Measurements from ENCODE around the gene ZNF418.
"Not testable (repeated sequence)": the region's sequence is repeated elsewhere in the genome, so short reads cannot be mapped to it uniquely, and the experiment has no call there.

ZNF418 gene

GRCh38 chr19:57916168-57916995 is 18.8 kb downstream of the ZNF418 start, which contains the start of gene ZNF417:
ZNF417 (minus strand) TSS chr19:57916592; CDS start chr19:57916411, 181 bp downstream.
- peak; percentile 99 for ATAC-seq

DNA sequence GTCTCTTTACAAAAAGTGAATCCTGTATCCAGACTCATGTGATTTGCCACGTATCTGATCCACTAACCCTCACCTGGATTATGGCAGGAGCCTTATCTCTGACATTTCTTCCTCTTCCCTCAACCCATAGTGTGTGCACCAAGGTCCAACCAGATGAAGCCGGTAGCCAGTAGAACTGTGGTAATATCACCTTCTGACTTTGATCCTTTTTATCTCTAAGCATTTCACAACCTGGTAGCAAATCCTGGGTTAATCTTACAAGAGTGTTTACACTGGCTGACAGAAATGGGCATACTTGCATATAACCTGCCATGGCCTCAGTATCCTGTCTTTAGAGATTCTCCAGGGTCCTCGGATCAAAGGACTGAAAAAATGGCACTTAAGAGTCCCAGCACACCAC is 20.7 kb downstream of the ZNF418 start:
- Mint-ChIP-seq H3K9me3 (peaks cover 21% of the 10 kb centered on the region), H3K4me1 (peaks cover 29% of the 10 kb centered on the region), H3K36me3 (peaks cover 46% of the 10 kb centered on the region)

More at GRCh38 chr19:57916168-57916995, 18.8 kb downstream of the ZNF418 start, which contains the start of gene ZNF417:
- Mint-ChIP-seq H3K27ac (peak within 1 kb of the TSS; percentile 95), H3K9me3 (peaks cover 17% of the 10 kb centered on the region), H3K4me3 (peak within 1 kb of the TSS; percentile 92), H3K36me3 (peaks cover 29% of the 10 kb centered on the region), H3K4me1 (peaks cover 29% of the 10 kb centered on the region)
- peak; percentile 56 to 87 for DNase-seq (ENCODE audit: low spot score in 2 of 2)

DNA sequence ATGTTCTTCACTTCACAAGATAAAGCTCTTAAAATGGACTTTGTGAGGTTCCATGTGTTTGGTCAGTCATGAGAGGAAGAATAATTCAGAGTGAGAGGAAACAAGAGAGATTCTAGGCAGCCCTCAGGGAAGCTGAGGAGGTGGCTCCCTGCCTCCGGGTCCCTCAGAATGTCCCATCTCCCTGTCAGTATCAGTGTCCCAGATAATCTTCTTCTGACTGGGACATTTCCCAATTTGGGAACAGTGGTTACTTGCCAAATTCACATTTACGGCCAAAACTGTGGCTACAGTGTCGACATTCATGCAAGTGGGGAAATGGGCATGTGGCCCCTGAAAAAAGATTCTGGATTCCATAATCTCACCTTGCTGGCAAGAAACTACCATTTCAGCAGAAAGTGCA is 27.8 kb downstream of the ZNF418 start:
- Mint-ChIP-seq H3K9me3 (peaks cover 20% of the 10 kb centered on the region), H3K36me3 (peaks cover 35% of the 10 kb centered on the region), H3K27ac (no peak overlapping the region), H3K4me3 (no peak overlapping the region), H3K4me1 (no peaks in the 10 kb centered on the region)
- DNase-seq (ENCODE audit: low spot score in 2 of 2) (no peak), ATAC-seq (no peak)

More for the DNA sequence above, 20.7 kb downstream of the ZNF418 start:
- no peak overlapping the region for H3K27ac Mint-ChIP-seq
- peak overlapping the region; percentile 92 for H3K4me3 Mint-ChIP-seq
- DNase-seq (ENCODE audit: low spot score in 2 of 2): no peak
- no peak for ATAC-seq

DNA sequence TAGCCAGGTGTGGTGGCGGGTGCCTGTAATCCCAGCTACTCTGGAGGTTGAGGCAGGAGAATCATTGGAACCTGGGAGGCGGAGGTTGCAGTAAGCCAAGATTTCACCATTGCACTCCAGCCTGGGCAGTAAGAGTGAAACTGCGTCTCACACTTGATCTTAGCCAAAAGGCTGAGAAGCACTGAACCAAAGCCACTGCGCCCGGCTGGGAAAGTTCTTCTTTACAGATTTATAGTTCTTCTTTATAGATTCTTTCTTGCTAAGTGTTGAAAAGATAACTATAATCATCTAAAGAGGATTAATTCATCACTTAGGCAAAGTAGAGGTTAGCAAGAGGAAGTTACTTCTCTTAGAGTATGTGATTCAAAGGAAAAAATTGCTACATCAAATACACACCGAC is 29.9 kb downstream of the ZNF418 start:
- ATAC-seq: no peak
- peaks cover 15% of the 10 kb centered on the region for H3K9me3 Mint-ChIP-seq
- H3K4me3 Mint-ChIP-seq: no peak overlapping the region
- peaks cover 17% of the 10 kb centered on the region for H3K36me3 Mint-ChIP-seq
- H3K4me1 Mint-ChIP-seq: no peaks in the 10 kb centered on the region
- no peak for DNase-seq (ENCODE audit: low spot score in 2 of 2)
- no peak overlapping the region for H3K27ac Mint-ChIP-seq

DNA sequence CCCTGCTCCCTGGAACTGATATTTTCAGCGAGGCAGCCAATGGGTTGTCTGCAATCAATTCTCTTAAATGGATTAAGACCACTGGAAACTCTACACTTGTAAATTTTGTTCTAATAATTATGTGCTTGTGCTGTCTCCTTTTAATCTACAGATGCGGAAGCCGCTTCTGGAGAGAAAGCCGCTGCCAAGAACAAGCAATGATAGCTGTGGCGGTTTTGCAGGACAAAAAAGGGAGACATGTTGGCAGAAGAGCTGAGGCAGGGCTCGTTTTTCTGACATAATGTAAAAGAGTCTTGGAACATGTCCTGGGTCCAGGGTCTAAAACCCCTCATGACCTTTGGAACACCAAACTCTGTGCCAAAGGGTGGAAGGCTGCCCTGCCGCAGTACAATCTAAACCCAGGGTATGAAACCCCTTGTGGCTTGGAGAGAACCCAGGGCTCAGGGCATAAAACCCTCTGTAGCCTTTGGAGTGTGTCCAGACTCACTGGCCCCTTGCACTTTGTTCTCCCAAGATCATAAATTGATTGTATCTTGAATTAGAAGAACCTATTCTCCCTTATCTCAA is 31.5 kb downstream of the ZNF418 start:
- Mint-ChIP-seq H3K36me3 (peaks cover 12% of the 10 kb centered on the region), H3K4me1 (no peaks in the 10 kb centered on the region), H3K27ac (no peak overlapping the region), H3K4me3 (no peak overlapping the region), H3K9me3 (peaks cover 15% of the 10 kb centered on the region)
- no peak for DNase-seq (ENCODE audit: low spot score in 2 of 2)
- ATAC-seq: no peak

- H3K4me3 Mint-ChIP-seq: no peak overlapping the region
- DNase-seq (ENCODE audit: low spot score in 2 of 2) (no peak), ATAC-seq (no peak)
- no peak overlapping the region for H3K27ac Mint-ChIP-seq
- H3K36me3 Mint-ChIP-seq: peaks cover 5% of the 10 kb centered on the region
- peaks cover 8% of the 10 kb centered on the region for H3K9me3 Mint-ChIP-seq
- H3K4me1 Mint-ChIP-seq: no peaks in the 10 kb centered on the region
Measured at GRCh38 chr19:57900311-57900710, 34.9 kb downstream of the ZNF418 start.

DNA sequence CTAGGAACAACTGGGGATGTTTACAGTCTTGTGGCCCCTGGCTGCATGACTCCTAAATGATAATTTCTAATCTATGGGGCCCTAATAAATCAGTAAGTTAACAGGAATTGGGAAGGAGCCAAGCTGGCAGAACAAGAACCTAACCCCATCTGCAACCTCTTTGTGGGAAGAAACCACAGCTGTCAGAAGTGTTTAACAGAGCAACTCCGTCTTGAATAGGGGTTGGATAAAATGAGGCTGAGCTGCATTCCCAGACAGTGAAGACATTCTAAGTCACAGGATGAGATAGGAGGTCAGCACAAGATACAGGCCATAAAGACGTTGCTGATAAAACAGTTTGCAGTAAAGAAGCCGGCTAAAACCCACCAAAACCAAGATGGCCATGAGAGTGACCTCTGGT is 44.5 kb downstream of the ZNF418 start:
- H3K4me3 Mint-ChIP-seq; DNase-seq (ENCODE audit: low spot score in 2 of 2); ATAC-seq; H3K27ac Mint-ChIP-seq; H3K36me3 Mint-ChIP-seq: not testable (repeated sequence)
- Mint-ChIP-seq H3K9me3 (peaks cover 20% of the 10 kb centered on the region), H3K4me1 (peaks cover 13% of the 10 kb centered on the region)

DNA sequence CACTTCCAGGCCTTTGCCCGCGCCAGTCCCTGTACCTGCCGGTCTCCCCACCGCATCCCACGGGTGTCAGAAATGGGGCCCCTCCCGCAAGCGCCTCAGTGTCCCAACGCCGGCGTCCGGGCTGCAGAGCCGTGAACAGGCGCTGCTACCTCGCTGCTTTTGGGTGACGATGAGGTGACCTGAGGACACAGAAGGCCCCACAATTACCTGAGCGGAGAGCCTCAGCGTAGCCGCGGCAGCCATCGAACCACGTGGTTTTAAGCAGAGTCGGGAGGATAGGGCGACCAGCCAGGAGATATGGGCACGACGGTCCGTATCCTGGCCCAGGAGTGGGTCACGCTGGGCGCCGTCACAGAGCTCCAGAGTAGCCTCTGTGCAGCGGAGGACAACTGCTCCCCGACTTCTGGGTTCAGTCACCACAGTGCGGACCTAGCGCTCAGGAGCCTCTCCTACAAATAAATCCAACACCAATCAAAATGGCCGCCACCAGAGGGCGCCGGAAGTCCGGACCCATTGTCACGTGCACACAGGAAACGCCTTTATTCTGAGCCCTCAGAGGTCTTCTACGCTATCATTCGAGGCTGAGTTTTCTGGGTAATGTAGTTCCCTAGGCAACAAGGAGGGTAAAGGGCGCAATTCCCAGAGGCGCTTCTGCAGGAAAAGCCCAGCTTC is 46.5 kb downstream of the ZNF418 start, which contains the start of gene ZNF814:
ZNF814 (minus strand) TSS at position 478 of the 672 bp plus-strand sequence; CDS start at position 243, 235 bp downstream.
- H3K4me3 Mint-ChIP-seq: peak within 1 kb of the TSS; percentile 85
- DNase-seq (ENCODE audit: low spot score in 2 of 2) (peak; percentile 40 to 88), ATAC-seq (peak; percentile 88)
- H3K27ac Mint-ChIP-seq: peak within 1 kb of the TSS; percentile 79
- H3K9me3 Mint-ChIP-seq: peaks cover 20% of the 10 kb centered on the region
- H3K4me1 Mint-ChIP-seq: peaks cover 13% of the 10 kb centered on the region
- H3K36me3 Mint-ChIP-seq: peaks cover 16% of the 10 kb centered on the region

DNA sequence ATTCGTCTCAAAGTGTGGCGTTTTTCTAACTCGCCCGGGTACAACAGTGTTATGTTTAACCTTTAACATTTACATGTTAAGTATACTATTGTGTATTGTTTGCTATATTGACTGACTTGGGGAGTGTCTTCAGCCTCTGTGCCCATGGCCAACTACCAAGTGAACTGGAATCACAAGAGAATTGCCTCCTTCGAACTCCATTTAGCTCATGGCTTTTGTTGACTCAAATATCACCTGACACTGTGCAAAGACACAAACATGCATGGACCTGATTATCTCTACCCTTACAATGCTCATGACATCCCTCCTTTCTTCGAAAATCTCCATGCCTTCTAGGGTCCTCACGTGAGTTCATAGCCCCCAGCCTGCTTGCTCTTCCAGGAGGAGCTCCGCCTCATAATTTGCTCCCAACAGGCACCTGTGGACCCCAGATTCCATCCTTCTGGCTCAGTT is 47.1 kb downstream of the ZNF418 start:
- peaks cover 19% of the 10 kb centered on the region for H3K36me3 Mint-ChIP-seq
- H3K9me3 Mint-ChIP-seq: peaks cover 20% of the 10 kb centered on the region
- DNase-seq (ENCODE audit: low spot score in 2 of 2): no peak
- ATAC-seq: no peak
- peaks cover 13% of the 10 kb centered on the region for H3K4me1 Mint-ChIP-seq
- H3K27ac Mint-ChIP-seq: peak overlapping the region; percentile 79
- H3K4me3 Mint-ChIP-seq: peak overlapping the region; percentile 85

DNA sequence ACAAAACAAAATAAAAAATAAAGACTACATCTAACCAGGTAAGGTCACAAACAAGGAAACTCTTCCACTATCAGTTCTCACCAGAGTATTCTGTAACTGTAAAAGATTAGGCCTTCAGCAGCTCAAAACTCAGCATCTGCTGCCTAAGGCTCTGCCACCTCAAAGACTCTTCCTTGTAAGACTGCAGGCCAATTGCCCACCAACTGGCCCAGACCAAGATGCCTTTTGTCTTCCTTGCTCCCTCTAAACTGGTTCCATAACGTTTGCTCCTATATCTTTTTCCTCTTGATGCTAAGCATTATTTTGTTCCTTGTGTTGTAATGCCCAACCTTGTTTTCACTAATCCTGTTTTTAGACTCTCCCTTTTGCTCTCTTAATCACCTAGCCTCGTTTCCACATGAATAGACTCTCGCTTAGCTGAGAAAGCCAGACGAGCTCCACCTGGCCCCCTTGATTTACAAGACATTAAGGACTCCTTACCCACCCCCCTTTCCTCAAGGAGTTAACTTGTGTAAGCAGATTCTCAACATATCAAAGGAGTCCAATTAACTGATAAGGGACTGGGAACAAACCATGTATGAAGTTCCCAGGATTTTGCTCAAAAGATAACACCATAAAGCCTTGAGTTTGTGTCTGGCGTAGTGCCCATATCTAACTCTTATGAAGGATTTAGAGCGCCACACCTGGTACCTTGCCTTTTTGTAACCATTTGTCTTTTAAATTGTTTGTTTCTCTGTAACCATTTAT is 47.8 kb downstream of the ZNF418 start:
- peaks cover 23% of the 10 kb centered on the region for H3K9me3 Mint-ChIP-seq

DNA sequence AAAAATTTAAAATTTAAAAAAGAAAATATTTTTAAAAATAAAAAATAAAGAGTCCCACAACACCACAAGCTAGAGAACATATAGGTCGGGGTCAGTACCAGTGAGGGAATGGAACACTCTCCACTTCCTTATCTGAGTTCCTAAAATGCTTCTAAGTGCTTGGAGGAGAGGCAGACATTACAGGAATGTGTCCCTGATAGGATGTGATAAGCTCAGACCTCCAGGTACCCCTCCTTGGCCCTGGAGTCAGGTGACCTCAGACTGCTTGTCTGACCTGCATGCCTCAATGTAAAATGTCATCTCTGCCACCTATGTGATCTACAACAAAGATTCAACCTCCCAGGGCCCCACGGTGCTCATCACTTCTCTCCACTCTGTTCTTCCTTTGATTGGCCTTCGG is 49.2 kb downstream of the ZNF418 start:
- no peak overlapping the region for H3K4me3 Mint-ChIP-seq
- peaks cover 25% of the 10 kb centered on the region for H3K36me3 Mint-ChIP-seq
- no peak overlapping the region for H3K27ac Mint-ChIP-seq
- no peak for ATAC-seq
- H3K4me1 Mint-ChIP-seq: peaks cover 13% of the 10 kb centered on the region
- peaks cover 21% of the 10 kb centered on the region for H3K9me3 Mint-ChIP-seq
- DNase-seq (ENCODE audit: low spot score in 2 of 2): no peak

More for the DNA sequence above, 47.8 kb downstream of the ZNF418 start:
- Mint-ChIP-seq H3K36me3 (peaks cover 25% of the 10 kb centered on the region), H3K27ac (no peak overlapping the region), H3K4me3 (peak overlapping the region; percentile 85), H3K4me1 (peaks cover 13% of the 10 kb centered on the region)
- ATAC-seq: no peak
- no peak for DNase-seq (ENCODE audit: low spot score in 2 of 2)

DNA sequence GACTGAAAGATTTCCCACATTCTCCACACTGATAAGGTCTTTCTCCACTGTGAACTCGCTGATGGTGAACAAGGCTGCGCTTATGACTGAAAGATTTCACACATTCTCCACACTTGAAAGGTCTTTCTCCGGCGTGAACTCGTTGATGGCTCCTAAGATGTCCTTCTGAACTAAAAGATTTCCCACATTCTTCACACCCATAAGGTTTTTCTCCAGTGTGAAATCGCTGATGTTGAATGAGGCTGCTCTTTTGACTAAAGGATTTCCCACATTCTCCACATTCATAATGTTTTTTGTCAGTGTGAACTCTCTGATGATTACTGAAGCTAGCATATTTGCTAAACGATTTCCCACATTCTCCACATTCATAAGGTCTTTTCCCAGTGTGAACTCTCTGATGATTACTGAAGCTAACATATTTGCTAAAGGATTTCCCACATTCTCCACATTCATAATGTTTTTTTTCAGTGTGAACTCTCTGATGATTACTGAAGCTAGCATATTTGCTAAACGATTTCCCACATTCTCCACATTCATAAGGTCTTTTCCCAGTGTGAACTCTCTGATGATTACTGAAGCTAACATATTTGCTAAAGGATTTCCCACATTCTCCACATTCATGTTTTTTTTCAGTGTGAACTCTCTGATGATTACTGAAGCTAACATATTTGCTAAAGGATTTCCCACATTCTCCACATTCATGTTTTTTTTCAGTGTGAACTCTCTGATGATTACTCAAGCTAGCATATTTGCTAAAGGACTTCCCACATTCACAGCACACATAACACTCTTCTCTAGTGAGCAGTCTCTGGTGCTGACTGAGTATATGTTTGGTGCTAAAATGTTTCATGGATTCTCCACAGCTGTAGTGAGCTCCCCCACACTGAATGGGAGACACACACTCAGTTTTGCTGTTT is 61.1 kb downstream of the ZNF418 start:
- not testable (repeated sequence) for H3K4me3 Mint-ChIP-seq; DNase-seq (ENCODE audit: low spot score in 2 of 2); H3K27ac Mint-ChIP-seq; ATAC-seq; H3K4me1 Mint-ChIP-seq
- H3K36me3 Mint-ChIP-seq: peaks cover 39% of the 10 kb centered on the region
- H3K9me3 Mint-ChIP-seq: peaks cover 19% of the 10 kb centered on the region

DNA sequence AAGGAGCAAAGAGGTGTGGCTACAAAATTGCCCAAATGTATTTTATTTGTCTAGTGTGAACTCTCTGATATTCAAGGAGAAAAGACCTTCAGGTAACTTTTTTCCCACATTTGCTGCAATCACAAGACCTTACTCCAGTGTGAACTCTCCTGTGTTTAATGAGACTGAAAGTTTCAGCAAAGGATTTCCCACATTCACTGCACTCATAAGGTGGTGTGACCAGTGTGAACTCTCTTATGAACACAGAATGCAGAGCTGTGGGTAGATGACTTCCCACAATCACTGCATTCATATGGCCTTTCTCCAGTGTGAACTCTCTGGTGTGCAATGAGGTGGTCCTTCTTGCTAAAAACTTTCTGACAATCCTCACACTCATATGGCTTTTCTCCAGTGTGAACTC is 62.8 kb downstream of the ZNF418 start:
- no peaks in the 10 kb centered on the region for H3K4me1 Mint-ChIP-seq
- no peak overlapping the region for H3K4me3 Mint-ChIP-seq
- ATAC-seq (no peak), DNase-seq (ENCODE audit: low spot score in 2 of 2) (no peak)
- H3K27ac Mint-ChIP-seq: no peak overlapping the region
- H3K36me3 Mint-ChIP-seq: peaks cover 42% of the 10 kb centered on the region
- H3K9me3 Mint-ChIP-seq: peaks cover 21% of the 10 kb centered on the region

Data from stimulated activated effector memory CD8-positive, alpha-beta T cell treated with anti-CD3 and anti-CD28 coated beads, Interleukin-12 subunit alpha, Interleukin-12 subunit beta, amount 100 ng/mL, for 72 hours (primary cell).